ENCODE data around the gene HOXD13.

HOXD13 gene

GRCh38 chr2:176081376-176081836 is 11.1 kb upstream of the HOXD13 start:
- DNase-seq (ENCODE audit: low spot score) = no peak

DNA sequence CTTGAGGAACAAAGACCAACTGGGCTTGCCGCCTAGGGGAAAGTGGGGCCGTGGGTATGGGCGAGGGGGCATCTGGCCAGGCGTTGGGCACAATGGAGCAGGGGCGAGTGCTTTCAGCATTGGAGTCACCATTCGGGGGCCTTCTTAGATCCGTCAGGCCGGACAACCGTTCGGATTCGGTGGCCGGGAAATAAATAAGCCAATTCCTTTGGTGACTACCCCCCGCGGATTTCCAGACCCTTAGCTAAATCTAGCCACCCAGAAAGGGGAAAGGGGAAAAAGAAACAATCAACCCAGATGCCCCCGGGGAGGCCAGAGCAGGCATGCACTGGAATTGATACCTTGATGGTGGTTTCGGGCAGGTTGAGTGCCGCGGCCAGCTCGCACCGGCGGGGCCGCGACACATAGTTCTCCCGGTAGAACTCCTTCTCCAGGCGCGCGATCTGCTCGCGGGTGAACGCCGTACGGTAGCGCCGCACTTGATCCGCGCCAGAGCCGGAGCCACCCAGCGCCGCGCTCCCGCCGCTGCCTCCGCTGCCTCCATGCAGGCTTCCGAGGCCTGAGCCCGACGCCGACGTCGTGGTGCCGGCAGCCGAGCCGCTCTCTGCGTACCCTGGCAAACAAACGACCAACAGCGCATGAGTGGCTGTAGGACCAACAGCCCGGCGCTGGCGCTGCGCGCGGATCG is 10.5 kb upstream of the HOXD13 start:
- no peak for DNase-seq (ENCODE audit: low spot score)

DNA sequence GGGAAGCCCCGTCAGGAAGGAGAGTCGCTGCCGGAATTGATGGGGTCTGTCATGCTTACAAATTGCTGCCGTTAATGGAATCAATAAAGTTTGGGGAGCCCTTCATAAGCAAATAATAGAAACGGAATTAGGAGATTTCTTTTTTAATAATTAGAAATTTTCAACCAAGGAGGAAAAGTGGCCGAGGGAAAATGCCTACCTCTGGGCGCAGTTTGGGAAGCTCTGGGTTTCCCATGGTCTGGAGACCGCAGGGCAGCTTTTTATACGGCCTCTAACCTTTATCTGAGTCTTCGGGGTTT is 10.0 kb upstream of the HOXD13 start:
- DNase-seq (ENCODE audit: low spot score) = no peak

GRCh38 chr2:176082824-176083751 is 9.4 kb upstream of the HOXD13 start:
- no peak for DNase-seq (ENCODE audit: low spot score)

- DNase-seq (ENCODE audit: low spot score) = no peak
Observed at GRCh38 chr2:176083796-176084261, 8.7 kb upstream of the HOXD13 start, which contains the start of gene EVX2. Gene EVX2, minus strand, starts transcription at chr2:176083962. Its CDS starts 186 bp downstream, at chr2:176083776.

DNA sequence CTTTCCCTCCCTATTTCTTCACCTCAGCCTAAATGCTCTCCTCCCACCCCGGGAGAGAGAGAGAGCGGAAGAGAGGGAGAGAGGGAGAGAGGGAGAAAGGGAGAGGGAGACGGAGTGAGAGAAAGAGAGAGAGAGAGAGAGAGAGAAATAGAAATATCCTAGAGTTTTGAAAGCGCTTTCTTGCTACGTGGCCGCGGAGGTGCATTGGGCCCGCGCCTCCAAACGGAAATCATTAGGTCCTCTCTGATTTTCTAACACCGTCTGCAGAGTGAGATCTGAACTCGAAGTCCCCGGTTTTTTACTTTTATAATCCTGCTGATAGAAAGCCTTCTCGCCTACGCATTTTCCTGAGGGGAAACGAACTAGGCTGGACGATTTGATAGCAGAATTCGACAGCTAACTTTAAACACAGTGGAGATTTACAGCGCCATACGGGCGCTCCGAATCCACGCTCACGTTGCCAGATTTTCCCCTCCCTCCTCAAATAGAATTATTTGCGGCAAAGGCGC is 7.9 kb upstream of the HOXD13 start:
- no peak for DNase-seq (ENCODE audit: low spot score)

DNA sequence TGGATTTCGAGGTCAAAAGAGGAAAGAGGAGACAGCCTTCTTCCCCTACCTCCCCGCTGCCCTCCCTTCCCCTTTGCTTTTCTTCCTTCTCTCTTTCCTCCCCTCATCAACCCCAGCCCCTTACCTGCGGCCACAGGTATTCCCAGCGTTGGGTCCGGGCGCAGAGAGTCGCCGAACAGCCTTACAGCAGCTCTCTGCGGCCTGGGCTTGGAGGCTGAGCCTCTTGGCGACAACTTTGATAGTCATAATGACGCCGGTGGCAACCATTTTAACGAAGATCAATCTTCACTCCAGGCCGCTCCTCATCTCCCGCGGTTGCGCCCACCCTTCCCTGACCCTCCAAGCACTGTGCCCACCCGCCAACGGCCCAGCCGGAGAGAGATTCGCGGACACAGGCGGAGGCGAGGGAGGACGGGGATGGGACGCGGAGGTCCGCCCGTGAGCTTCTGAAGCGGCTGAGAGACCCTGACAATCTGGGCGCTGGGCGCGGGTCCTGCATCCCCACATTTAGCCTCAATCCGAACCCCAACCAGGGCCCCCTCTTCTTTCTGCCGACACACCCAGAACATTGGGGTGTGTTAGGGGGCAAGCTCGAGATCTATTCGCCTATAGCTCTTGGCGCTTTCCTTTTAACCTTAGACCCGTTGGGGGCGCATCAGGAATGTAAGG is 7.3 kb upstream of the HOXD13 start:
- no peak for DNase-seq (ENCODE audit: low spot score)

- no peak for DNase-seq (ENCODE audit: low spot score)
Observed at GRCh38 chr2:176085861-176086771, 6.4 kb upstream of the HOXD13 start.

- DNase-seq (ENCODE audit: low spot score) = no peak
Observed at GRCh38 chr2:176087330-176088047, 5.0 kb upstream of the HOXD13 start.

- DNase-seq (ENCODE audit: low spot score) = peak; percentile 73
Observed at GRCh38 chr2:176088048-176088936, 4.2 kb upstream of the HOXD13 start.

DNA sequence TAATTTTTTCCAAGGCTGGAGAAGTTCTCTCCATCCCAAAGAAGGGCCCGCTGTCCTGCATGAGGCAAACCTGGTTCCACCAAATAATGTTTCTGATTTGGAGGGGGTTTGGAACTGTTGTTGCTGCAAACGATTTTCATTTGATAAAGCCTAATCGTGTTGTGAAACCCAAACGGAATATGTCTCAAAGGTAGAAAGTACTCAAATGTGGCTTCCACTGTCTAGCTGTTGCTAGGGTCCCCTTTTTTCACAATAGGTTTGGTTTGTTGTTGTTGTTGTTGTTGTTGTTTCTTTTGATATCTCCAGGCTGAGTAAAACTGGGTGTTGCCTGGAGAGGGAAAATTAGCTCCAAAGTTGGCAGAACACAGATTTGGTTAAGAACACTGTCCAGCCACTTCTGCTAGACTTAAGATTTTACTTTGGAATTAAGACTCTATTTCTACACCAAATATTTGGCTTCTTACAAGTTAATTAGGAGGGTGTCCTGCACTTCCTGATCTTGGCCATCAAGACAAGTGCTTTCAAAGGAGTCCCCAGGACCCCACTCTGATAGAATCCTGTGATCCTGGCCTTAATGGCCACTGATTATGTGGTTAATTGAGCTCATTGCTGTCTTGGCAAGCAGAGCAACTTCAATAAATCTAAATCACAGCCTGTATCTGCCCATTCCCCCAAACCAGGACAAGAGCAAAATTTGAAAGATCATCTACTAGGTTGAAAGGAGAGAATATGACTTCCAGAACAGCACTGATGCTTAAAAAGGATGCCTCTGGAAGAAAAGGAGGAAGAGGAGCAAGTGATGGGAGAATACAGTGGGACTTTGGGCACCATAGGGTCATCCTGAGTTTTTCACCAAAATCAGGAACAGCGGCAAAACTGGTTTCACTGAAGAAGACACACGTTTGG is 3.3 kb upstream of the HOXD13 start:
- no peak for DNase-seq (ENCODE audit: low spot score)

- no peak for DNase-seq (ENCODE audit: low spot score)
Observed at GRCh38 chr2:176089843-176090395, 2.6 kb upstream of the HOXD13 start.

DNA sequence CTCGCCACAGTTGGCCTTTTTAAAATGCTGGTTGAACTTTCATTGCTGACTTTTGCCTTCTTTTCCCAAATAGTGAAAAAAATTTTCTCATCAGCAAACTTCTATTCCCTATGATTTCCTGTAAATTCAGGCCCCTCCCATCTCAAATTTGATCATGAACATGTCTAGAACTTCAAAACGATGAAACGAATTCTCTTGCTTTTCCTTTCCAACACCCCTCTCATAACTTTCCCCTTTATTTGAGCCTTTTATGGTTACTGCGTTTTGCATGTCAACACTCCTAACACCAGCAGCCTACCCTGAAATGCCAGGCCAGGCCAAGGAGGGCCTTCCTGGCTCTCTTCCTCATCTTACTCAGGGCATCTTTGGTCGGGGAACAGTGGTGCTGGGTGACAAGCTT is 1.7 kb upstream of the HOXD13 start:
- no peak for DNase-seq (ENCODE audit: low spot score)

- no peak for DNase-seq (ENCODE audit: low spot score)
Observed at GRCh38 chr2:176091329-176092258, 927 bp upstream of the HOXD13 start.

- no peak for DNase-seq (ENCODE audit: low spot score)
Observed at GRCh38 chr2:176093145-176093897, 800 bp downstream of the HOXD13 start.

- no peak for DNase-seq (ENCODE audit: low spot score)
Observed at GRCh38 chr2:176093898-176094249, 1.4 kb downstream of the HOXD13 start.

All from hepatic stellate cell (primary cell).